ENCODE measurements around the gene FUT6.

Gene FUT6

GRCh38 chr19:5827891-5828660, 11.4 kb downstream of the FUT6 start:
- peak; percentile 93 for DNase-seq

- DNase-seq, result no peak
Observed at GRCh38 chr19:5827342-5827890, 12.1 kb downstream of the FUT6 start.

- DNase-seq, result no peak
Observed at GRCh38 chr19:5826531-5827341, 12.8 kb downstream of the FUT6 start.

GRCh38 chr19:5825178-5825577, 14.3 kb downstream of the FUT6 start:
- DNase-seq, result no peak

GRCh38 chr19:5824751-5825150, 14.8 kb downstream of the FUT6 start:
- DNase-seq, result no peak

- no peak for DNase-seq
Observed at GRCh38 chr19:5823579-5824281, 15.8 kb downstream of the FUT6 start.

- DNase-seq, result no peak
Observed at GRCh38 chr19:5822181-5822844, 17.2 kb downstream of the FUT6 start.

GRCh38 chr19:5821521-5822180, 17.9 kb downstream of the FUT6 start:
- DNase-seq, result no peak

- DNase-seq, result no peak
Observed at GRCh38 chr19:5820785-5821184, 18.7 kb downstream of the FUT6 start.

GRCh38 chr19:5818594-5818993, 20.9 kb downstream of the FUT6 start:
- no peak for DNase-seq

- no peak for DNase-seq
Observed at GRCh38 chr19:5817218-5817617, 22.3 kb downstream of the FUT6 start.

- DNase-seq, result no peak
Observed at GRCh38 chr19:5814852-5815246, 24.7 kb downstream of the FUT6 start.

- DNase-seq, result no peak
Observed at GRCh38 chr19:5814123-5814851, 25.2 kb downstream of the FUT6 start.

- no peak for DNase-seq
Observed at GRCh38 chr19:5811117-5811516, 28.4 kb downstream of the FUT6 start.

- no peak for DNase-seq
Observed at GRCh38 chr19:5809469-5809868, 30.0 kb downstream of the FUT6 start.

GRCh38 chr19:5809053-5809452, 30.4 kb downstream of the FUT6 start:
- no peak for DNase-seq

- no peak for DNase-seq
Observed at GRCh38 chr19:5808120-5808816, 31.2 kb downstream of the FUT6 start.

- DNase-seq, result no peak
Observed at GRCh38 chr19:5806905-5807304, 32.6 kb downstream of the FUT6 start.

GRCh38 chr19:5806133-5806489, 33.4 kb downstream of the FUT6 start:
- DNase-seq, result no peak

GRCh38 chr19:5805462-5806132, 33.9 kb downstream of the FUT6 start:
- DNase-seq, result peak; percentile 44

All from CD4-positive, alpha-beta T cell treated with Interferon gamma for 1 hour (primary cell).